ENCODE measurements around the gene TBL3.
A peak's percentile ranks its signal among the peaks of the same experiment; 100 is the strongest.

GRCh38 chr16:1960665-1961630 lies 10.9 kb upstream of the TBL3 start:
- no peak for TF ChIP-seq POLR2A (IDR thresholded peaks at IDR 0.05)
- peak in 1 of 6 experiments; percentile 10 for TF ChIP-seq CTCF (IDR thresholded peaks at IDR 0.05)
